ENCODE results near the gene INCENP. TPM values are rescaled to one million over a fixed set of nuclear protein-coding genes. Genes with fewer than 3 reads are reported as not detected.
"Not testable (repeated sequence)": the region's sequence is repeated elsewhere in the genome, so short reads cannot be mapped to it uniquely, and the experiment has no call there.

Gene INCENP
- total and polyA plus RNA-seq, 4 donors: 2.4 to 34.4 (median 4.7) TPM

DNA sequence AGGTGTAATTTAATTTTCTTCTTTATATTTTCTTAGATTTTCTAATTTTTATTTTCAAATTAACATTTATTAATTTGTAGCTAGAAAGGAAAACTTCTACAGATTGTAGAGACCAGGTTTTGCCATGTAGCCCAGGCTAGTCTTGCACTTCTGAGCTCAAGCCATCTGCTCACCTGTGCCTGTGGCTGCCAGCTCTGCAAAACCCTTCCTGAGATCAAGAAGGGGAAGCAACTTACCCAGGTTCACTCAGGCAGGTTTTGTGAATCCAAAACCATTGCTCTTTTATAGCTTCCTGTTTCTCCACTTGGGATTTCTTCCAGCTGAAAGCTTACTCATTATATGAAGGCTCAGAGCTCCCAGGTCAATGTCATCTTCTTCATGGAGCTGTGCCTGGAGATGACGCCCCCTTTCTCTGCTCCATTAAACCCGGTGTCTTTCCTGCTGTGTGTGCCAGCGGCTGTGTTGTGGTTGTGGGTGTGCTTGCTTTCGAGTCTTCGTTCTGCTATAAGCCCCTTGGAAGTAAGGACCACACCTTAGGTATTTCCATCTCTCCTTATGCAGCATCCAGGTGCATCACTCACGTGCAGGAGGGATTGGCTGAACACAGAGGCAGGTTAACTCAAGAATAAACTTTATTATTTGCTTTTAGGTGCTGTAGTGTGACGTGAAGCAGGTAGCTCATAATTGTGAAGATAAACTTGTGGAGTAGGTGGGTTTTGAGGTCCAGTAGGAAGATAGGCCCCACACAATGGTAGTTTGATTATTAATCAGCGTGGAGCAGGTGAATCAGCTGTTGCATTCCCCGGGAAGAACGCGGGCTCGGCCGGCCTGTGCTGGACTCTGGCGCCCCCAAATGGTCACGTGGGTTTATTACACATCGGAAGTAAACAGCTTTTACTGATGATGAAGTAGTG is 42.2 kb upstream of the INCENP start:
- Histone ChIP-seq H3K9ac (ENCODE audit: low read depth in 1 of 2, low read length in 2 of 2) (no peak overlapping the region), H3K4me3 (ENCODE audit: low read depth in 1 of 3, low read length in 3 of 3) (no peak overlapping the region), H3K27me3 (ENCODE audit: control insufficient read depth in 4 of 4, insufficient read depth in 4 of 4, low read length in 3 of 4) (no peaks in the 10 kb centered on the region), H3K4me1 (ENCODE audit: control insufficient read depth in 4 of 4, insufficient read depth in 4 of 4, low read length in 3 of 4) (peaks cover 0 to 4% (median 2%) of the 10 kb centered on the region in 4 donors), H3K36me3 (ENCODE audit: control insufficient read depth in 4 of 4, insufficient read depth in 3 of 4, low read depth in 1 of 4, low read length in 3 of 4) (no peaks in the 10 kb centered on the region), H3K27ac (ENCODE audit: low read depth in 1 of 2, low read length in 2 of 2) (no peak overlapping the region), H3K9me3 (ENCODE audit: control insufficient read depth in 4 of 4, low read length in 3 of 4) (no peaks in the 10 kb centered on the region)
- DNase-seq (ENCODE audit: low spot score): peak; percentile 87
- TF ChIP-seq SP1 (IDR thresholded peaks at IDR 0.05) (no peak), ATF3 (IDR thresholded peaks at IDR 0.05) (no peak), REST (IDR thresholded peaks at IDR 0.05) (no peak), EGR1 (IDR thresholded peaks at IDR 0.05; ENCODE audit: low read depth in 2 of 2) (no peak), FOXA2 (IDR thresholded peaks at IDR 0.05) (no peak), RAD21 (IDR thresholded peaks at IDR 0.05) (peak; percentile 99 to 100), HNF4A (conservative IDR thresholded peaks at IDR 0.05) (peak in 1 of 2 donors; percentile 10)
- TF ChIP-seq, protein P1, sequence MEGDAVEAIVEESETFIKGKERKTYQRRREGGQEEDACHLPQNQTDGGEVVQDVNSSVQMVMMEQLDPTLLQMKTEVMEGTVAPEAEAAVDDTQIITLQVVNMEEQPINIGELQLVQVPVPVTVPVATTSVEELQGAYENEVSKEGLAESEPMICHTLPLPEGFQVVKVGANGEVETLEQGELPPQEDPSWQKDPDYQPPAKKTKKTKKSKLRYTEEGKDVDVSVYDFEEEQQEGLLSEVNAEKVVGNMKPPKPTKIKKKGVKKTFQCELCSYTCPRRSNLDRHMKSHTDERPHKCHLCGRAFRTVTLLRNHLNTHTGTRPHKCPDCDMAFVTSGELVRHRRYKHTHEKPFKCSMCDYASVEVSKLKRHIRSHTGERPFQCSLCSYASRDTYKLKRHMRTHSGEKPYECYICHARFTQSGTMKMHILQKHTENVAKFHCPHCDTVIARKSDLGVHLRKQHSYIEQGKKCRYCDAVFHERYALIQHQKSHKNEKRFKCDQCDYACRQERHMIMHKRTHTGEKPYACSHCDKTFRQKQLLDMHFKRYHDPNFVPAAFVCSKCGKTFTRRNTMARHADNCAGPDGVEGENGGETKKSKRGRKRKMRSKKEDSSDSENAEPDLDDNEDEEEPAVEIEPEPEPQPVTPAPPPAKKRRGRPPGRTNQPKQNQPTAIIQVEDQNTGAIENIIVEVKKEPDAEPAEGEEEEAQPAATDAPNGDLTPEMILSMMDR (IDR thresholded peaks at IDR 0.05; ENCODE audit: low read depth, low read length, missing input control): peak; percentile 90
- 18% methylated on average over 16 of the region's 16 CpGs for WGBS

- H3K9me3 ChIP-seq (ENCODE audit: control insufficient read depth in 4 of 4, low read length in 3 of 4): no peaks in the 10 kb centered on the region
- no peaks in the 10 kb centered on the region for H3K36me3 ChIP-seq (ENCODE audit: control insufficient read depth in 4 of 4, insufficient read depth in 3 of 4, low read depth in 1 of 4, low read length in 3 of 4)
- H3K9ac ChIP-seq (ENCODE audit: low read depth in 1 of 2, low read length in 2 of 2): no peak overlapping the region
- H3K4me3 ChIP-seq (ENCODE audit: low read depth in 1 of 3, low read length in 3 of 3): no peak overlapping the region
- peaks cover 0 to 4% (median 2%) of the 10 kb centered on the region in 4 donors for H3K4me1 ChIP-seq (ENCODE audit: control insufficient read depth in 4 of 4, insufficient read depth in 4 of 4, low read length in 3 of 4)
- DNase-seq (ENCODE audit: low spot score): no peak
- WGBS: 35% methylated on average over 7 of the region's 7 CpGs
- no peaks in the 10 kb centered on the region for H3K27me3 ChIP-seq (ENCODE audit: control insufficient read depth in 4 of 4, insufficient read depth in 4 of 4, low read length in 3 of 4)
- H3K27ac ChIP-seq (ENCODE audit: low read depth in 1 of 2, low read length in 2 of 2): no peak overlapping the region
- TF ChIP-seq, protein P1 (IDR thresholded peaks at IDR 0.05; ENCODE audit: low read depth, low read length, missing input control): no peak
- no peak for TF ChIP-seq RAD21 (IDR thresholded peaks at IDR 0.05)
- TF ChIP-seq SP1 (IDR thresholded peaks at IDR 0.05): no peak
Measured at GRCh38 chr11:62082292-62082657, 41.5 kb upstream of the INCENP start.

- DNase-seq (ENCODE audit: low spot score); H3K4me3 ChIP-seq (ENCODE audit: low read depth in 1 of 3, low read length in 3 of 3): not testable (repeated sequence)
- WGBS: 94% methylated on average over 6 of the region's 6 CpGs
Measured at GRCh38 chr11:62084801-62085200, 39.0 kb upstream of the INCENP start.

More at GRCh38 chr11:62084801-62085200, 39.0 kb upstream of the INCENP start:
- not testable (repeated sequence) for H3K4me1 ChIP-seq (ENCODE audit: control insufficient read depth in 4 of 4, insufficient read depth in 4 of 4, low read length in 3 of 4); H3K9ac ChIP-seq (ENCODE audit: low read depth in 1 of 2, low read length in 2 of 2); H3K36me3 ChIP-seq (ENCODE audit: control insufficient read depth in 4 of 4, insufficient read depth in 3 of 4, low read depth in 1 of 4, low read length in 3 of 4); H3K27ac ChIP-seq (ENCODE audit: low read depth in 1 of 2, low read length in 2 of 2); H3K27me3 ChIP-seq (ENCODE audit: control insufficient read depth in 4 of 4, insufficient read depth in 4 of 4, low read length in 3 of 4); H3K9me3 ChIP-seq (ENCODE audit: control insufficient read depth in 4 of 4, low read length in 3 of 4)
